Endothelial cell of umbilical vein (primary cell): Measurements from ENCODE around the gene CILP2. TPM values are rescaled to one million over a fixed set of nuclear protein-coding genes. Genes with fewer than 3 reads are reported as not detected.

Experiments
- BruUV-seq: library from RNA; stranded (reverse); fragments of 400-500 nt; replicated peaks from 2 replicates; lab custom pipeline; 2021; lab: Mats Ljungman, UMichigan
- CTCF ChIA-PET: fragments of 300-600, 350-600 bp; sonication (Branson Sonifier 250); formaldehyde crosslinking; loops from one replicate; lab custom pipeline; 2021; ENCODE audit warnings: antibody characterized with exemption, inconsistent platforms; lab: Charles Lee
- POLR2A ChIA-PET: fragments of 300-600, 350-600 bp; sonication (Branson Sonifier 250); formaldehyde crosslinking; loops from one replicate; lab custom pipeline; 2021; ENCODE audit warnings: antibody characterized with exemption, inconsistent platforms; lab: Charles Lee
- DNase-seq: peaks from one replicate; pipeline ENCODE4 v3.0.0-alpha.2; 2011; ENCODE audit warnings: low read depth, low spot score
- FAIRE-seq: peaks from 2 replicates; lab custom pipeline; 2011; peaks lifted over from hg19 to GRCh38; lab: Jason Lieb, UNC
- H2AFZ ChIP-seq: 2 replicates; pipeline ENCODE4 v1.6.0; 2012; ENCODE audit warnings: low read depth, low read length, control low read depth, inconsistent platforms
- H3K27ac ChIP-seq: 2 replicates; pipeline ENCODE4 v1.5.1; 2011; ENCODE audit warnings: low read depth, mild to moderate bottlenecking, control low read depth, low read length, moderate library complexity; ENCODE audit not compliant: insufficient read depth
- H3K27me3 ChIP-seq, 2 experiments: 2 replicates each; pipeline versions ENCODE4 v1.6.0 to v1.6.1; 2011; ENCODE audit warnings: low read length in 2 of 2, mixed read lengths in 1 of 2; ENCODE audit not compliant: control insufficient read depth in 2 of 2, insufficient read depth in 2 of 2
- H3K36me3 ChIP-seq, 2 experiments: 2 replicates in 1 of 2; 3 replicates in 1 of 2; pipeline ENCODE4 v1.5.1; 2011; ENCODE audit warnings: low read length in 2 of 2, mild to moderate bottlenecking in 1 of 2, moderate library complexity in 1 of 2; ENCODE audit not compliant: control insufficient read depth in 2 of 2, insufficient read depth in 2 of 2; ENCODE audit errors: extremely low read depth in 1 of 2
- H3K4me1 ChIP-seq: 3 replicates; pipeline ENCODE4 v1.5.1; 2011; ENCODE audit warnings: mild to moderate bottlenecking, low read length; ENCODE audit not compliant: control insufficient read depth, insufficient read depth; ENCODE audit errors: extremely low read depth
- H3K4me2 ChIP-seq: 2 replicates; pipeline ENCODE4 v1.6.1; 2011; ENCODE audit warnings: low read length, control low read depth, mixed read lengths; ENCODE audit not compliant: insufficient read depth
- H3K4me3 ChIP-seq, 3 experiments: fragments of 200-600 bp in 1 of 3; sonication (generic), shearing (Covaris generic) in 1 of 3; replicated peaks in 1 of 3; 2 replicates each; pipeline ENCODE4 v1.5.1; 2011 to 2016; ENCODE audit warnings: control low read depth in 3 of 3, low read length in 3 of 3, mild to moderate bottlenecking in 2 of 3, inconsistent platforms in 1 of 3, low read depth in 1 of 3, moderate library complexity in 1 of 3; ENCODE audit not compliant: insufficient read depth in 1 of 3
- H3K79me2 ChIP-seq: 2 replicates; pipeline ENCODE4 v1.6.0; 2012; ENCODE audit warnings: low read length, inconsistent platforms; ENCODE audit not compliant: control insufficient read depth, insufficient read depth
- H3K9ac ChIP-seq: replicated peaks from 2 replicates; pipeline ENCODE3; 2011; ENCODE audit warnings: low read length, control low read depth; ENCODE audit not compliant: insufficient read depth; ENCODE audit errors: extremely low read depth
- H3K9me1 ChIP-seq: replicated peaks from 3 replicates; pipeline ENCODE4 v1.6.0; 2011; ENCODE audit warnings: mild to moderate bottlenecking, low read length; ENCODE audit not compliant: control insufficient read depth, insufficient read depth; ENCODE audit errors: extremely low read depth
- H3K9me3 ChIP-seq: replicated peaks from 2 replicates; pipeline ENCODE4 v1.5.1; 2012; ENCODE audit warnings: low read length, inconsistent platforms; ENCODE audit not compliant: control insufficient read depth, insufficient read depth
- H4K20me1 ChIP-seq: replicated peaks from 2 replicates; pipeline ENCODE3; 2011; ENCODE audit warnings: mild to moderate bottlenecking, low read length; ENCODE audit not compliant: control insufficient read depth, insufficient read depth; ENCODE audit errors: extremely low read depth
- CTCF ChIP-seq, 2 donors: IDR thresholded peaks; 1 replicate in 1 of 2; 2 replicates in 1 of 2; pipeline ENCODE4 v1.5.1; 2011; ENCODE audit warnings: low read length in 2 of 2, mild to moderate bottlenecking in 2 of 2, moderate library complexity in 2 of 2, control low read depth in 1 of 2, inconsistent platforms in 1 of 2, low read depth in 1 of 2; ENCODE audit not compliant: insufficient read depth in 1 of 2; ENCODE audit errors: extremely low read depth in 1 of 2
- EZH2 ChIP-seq: IDR thresholded peaks from 2 replicates; pipeline ENCODE4 v1.6.1; 2012; ENCODE audit warnings: borderline replicate concordance, low read depth, mild to moderate bottlenecking, moderate library complexity, low read length, inconsistent platforms; ENCODE audit not compliant: severe bottlenecking
- FOS ChIP-seq: IDR thresholded peaks from 2 replicates; pipeline ENCODE4 v1.6.1; 2011; ENCODE audit warnings: mild to moderate bottlenecking, low read length, moderate library complexity, borderline replicate concordance; ENCODE audit not compliant: insufficient read depth
- GATA2 ChIP-seq: IDR thresholded peaks from 2 replicates; pipeline ENCODE4 v1.7.0; 2011; ENCODE audit warnings: low read depth, mild to moderate bottlenecking, moderate library complexity, mixed read lengths, low read length; ENCODE audit not compliant: insufficient read length, insufficient read depth
- JUN ChIP-seq: IDR thresholded peaks from 2 replicates; pipeline ENCODE4 v1.6.1; 2011; ENCODE audit warnings: borderline replicate concordance, low read depth; ENCODE audit not compliant: insufficient read length, insufficient read depth
- MAX ChIP-seq: IDR thresholded peaks from 2 replicates; pipeline ENCODE4 v1.6.1; 2011; ENCODE audit not compliant: insufficient read depth, insufficient read length
- MYC ChIP-seq: IDR thresholded peaks from one replicate; pipeline ENCODE4 v1.6.1; 2011; ENCODE audit warnings: mild to moderate bottlenecking, low read depth, low read length
- POLR2A ChIP-seq: IDR thresholded peaks from 2 replicates; pipeline ENCODE4 v1.6.1; 2012; ENCODE audit warnings: low read depth, mild to moderate bottlenecking, control low read depth, low read length
- POLR2AphosphoS5 ChIP-seq: IDR thresholded peaks from 2 replicates; pipeline ENCODE4 v1.6.1; 2012; ENCODE audit warnings: low read depth, mild to moderate bottlenecking, control low read depth, low read length, moderate library complexity; ENCODE audit not compliant: insufficient read depth
- dilution Hi-C: fragments of 300-500 bp; cut with MboI; formaldehyde crosslinking; loops from one replicate; pipeline ENCODE4 v1.15.0; 2019; ENCODE audit warnings: low sequenced_read_pairs; ENCODE audit not compliant: extremely low pct_ligation_motif_present
- intact Hi-C: fragments of 100-400 bp; cut with micrococcal nuclease; formaldehyde crosslinking; loops from one replicate; pipeline ENCODE4 v1.10.0; 2022
- polyA plus RNA-seq, 4 experiments: library from polyadenylated mRNA; depleted of rRNA in 3 of 4; stranded (reverse) in 3 of 4; unstranded in 1 of 4; fragments of >200 nt; gene quantifications; 2 replicates each; pipeline versions ENCODE4 v1.2.1 to v1.2.3, GENCODE V29; 2011 to 2012; ENCODE audit warnings: missing spikeins in 1 of 4
- total RNA-seq: library from RNA; stranded (reverse); gene quantifications from 2 replicates; pipeline ENCODE4 v1.2.3, GENCODE V29; 2021

The CILP2 gene
- total and polyA plus RNA-seq, 2 donors (not counting 3 experiments of a cell fraction or from before 2014, with no cell fraction given) = 0.01 TPM; not detected in 1

DNA sequence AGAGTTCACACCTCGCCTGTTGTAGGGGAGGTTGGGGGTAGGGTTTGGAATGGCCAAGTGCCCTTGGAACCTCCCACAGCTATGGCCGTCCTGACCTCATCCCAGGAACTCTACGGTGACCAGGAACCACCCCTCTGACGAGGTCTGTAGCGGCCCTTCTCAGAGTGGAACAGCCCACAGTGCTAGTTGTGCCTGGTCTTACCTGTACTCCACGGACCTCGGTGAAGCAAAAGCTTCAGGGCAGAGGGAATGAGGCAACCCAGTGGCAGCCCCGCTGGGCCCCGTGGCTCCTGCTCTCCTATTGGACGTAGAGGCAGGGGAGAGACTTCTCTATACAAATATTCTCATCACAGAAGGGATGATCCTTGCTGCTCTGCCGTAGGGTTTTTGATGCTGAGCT lies 29.8 kb upstream of the CILP2 start:
- no peak for DNase-seq
- intact Hi-C loops = no loop called here

More for the DNA sequence above, 29.8 kb upstream of the CILP2 start:
- Histone ChIP-seq H3K4me3 (no peak overlapping the region), H3K4me2 (no peak overlapping the region), H3K36me3 (peaks cover 14 to 22% of the 10 kb centered on the region in 2 experiments), H3K9ac (no peak overlapping the region), H3K27ac (no peak overlapping the region), H3K9me1 (no peaks in the 10 kb centered on the region), H4K20me1 (no peaks in the 10 kb centered on the region), H3K79me2 (no peaks in the 10 kb centered on the region), H2AFZ (no peak overlapping the region), H3K4me1 (no peaks in the 10 kb centered on the region), H3K9me3 (no peaks in the 10 kb centered on the region), H3K27me3 (no peaks in the 10 kb centered on the region)
- POLR2A ChIA-PET = interaction anchor here (1.2 kb wide), 1 partner anchor 15 kb away, joined by 7 read pairs; no protein-coding TSS in a partner anchor
- FAIRE-seq = no peak
- CTCF ChIA-PET = no interaction called here
- dilution Hi-C loops = no loop called here
- BruUV-seq = TSS peak; percentile 1
- TF ChIP-seq GATA2 (no peak), FOS (no peak), CTCF (IDR thresholded peaks at IDR 0.05; ENCODE audit: extremely low read depth in 1 of 2, insufficient read depth in 1 of 2, low read depth in 1 of 2, low read length in 2 of 2) (no peak), MAX (no peak), JUN (no peak), MYC (no peak), POLR2A (no peak), POLR2AphosphoS5 (no peak), EZH2 (no peak)
